ENCODE results near the gene SERTAD1. TPM values are rescaled to one million over a fixed set of nuclear protein-coding genes. Genes with fewer than 3 reads are reported as not detected.

SERTAD1 gene
- polyA plus RNA-seq, 3 donors, result 6.4 to 9.7 (median 7.0) TPM

- no peak for DNase-seq (ENCODE audit: extremely low read depth in 1 of 11, low read depth in 9 of 11, low spot score in 4 of 11)
Observed at GRCh38 chr19:40392894-40393517, 32.8 kb downstream of the SERTAD1 start.

DNA sequence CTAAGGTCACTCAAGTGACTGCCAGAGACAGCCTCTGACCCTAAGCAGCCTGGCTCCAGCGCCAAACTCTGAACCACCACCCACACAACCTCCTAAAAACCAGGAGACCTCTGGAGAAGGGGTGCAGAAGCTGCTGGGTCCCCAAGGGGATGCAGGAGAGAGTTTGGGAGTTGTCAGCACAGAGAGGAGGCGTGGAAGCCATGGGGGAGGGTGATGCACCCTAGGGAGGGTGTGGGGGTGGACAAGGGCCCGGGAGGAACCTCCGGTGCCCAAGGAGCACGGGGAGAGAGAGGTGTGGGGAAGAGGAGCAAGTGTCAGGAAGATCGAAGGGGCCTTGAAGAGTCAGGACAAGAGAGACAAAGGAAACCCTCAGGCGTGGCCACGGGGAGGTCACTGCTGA is 33.7 kb downstream of the SERTAD1 start:
- no peak for DNase-seq (ENCODE audit: extremely low read depth in 1 of 11, low read depth in 9 of 11, low spot score in 4 of 11)

DNA sequence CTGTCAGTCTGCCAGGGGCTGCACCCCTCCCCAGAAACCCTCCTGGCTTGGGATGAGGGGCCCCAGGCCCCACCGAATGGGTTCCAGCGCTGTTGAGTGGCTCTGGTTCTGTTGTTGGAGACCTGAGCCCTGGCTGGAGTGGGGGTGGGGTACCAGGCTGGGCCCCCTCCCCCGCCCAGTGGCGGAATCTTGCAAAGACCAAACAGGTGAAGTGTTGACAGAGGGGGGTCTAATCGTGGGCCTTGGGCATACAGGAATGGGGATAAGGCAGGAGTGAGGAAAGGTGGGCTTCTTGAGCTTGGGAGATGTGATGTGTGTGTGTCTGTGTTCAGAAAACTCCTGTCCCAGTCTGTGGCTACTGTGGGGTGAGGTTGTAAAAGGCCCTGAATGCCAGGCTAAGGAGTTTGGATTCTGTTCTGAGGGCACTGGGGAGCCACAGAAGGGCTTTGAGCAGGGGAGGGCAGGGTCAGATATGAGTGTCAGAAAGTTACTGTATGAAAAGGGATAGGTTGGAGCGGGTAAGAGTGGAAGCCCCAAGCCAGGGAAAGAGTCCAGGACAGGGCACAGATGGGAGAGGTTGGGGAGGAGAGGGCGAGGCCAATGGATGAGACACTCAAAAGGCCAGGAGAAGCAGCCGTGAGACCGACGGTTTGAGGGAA is 35.6 kb downstream of the SERTAD1 start, which contains the start of gene HIPK4:
Gene HIPK4, minus strand, starts transcription at position 98 of the 659 bp plus-strand sequence. CDS start 279 bp downstream, outside the sequence.
- no peak for DNase-seq (ENCODE audit: extremely low read depth in 1 of 11, low read depth in 9 of 11, low spot score in 4 of 11)

DNA sequence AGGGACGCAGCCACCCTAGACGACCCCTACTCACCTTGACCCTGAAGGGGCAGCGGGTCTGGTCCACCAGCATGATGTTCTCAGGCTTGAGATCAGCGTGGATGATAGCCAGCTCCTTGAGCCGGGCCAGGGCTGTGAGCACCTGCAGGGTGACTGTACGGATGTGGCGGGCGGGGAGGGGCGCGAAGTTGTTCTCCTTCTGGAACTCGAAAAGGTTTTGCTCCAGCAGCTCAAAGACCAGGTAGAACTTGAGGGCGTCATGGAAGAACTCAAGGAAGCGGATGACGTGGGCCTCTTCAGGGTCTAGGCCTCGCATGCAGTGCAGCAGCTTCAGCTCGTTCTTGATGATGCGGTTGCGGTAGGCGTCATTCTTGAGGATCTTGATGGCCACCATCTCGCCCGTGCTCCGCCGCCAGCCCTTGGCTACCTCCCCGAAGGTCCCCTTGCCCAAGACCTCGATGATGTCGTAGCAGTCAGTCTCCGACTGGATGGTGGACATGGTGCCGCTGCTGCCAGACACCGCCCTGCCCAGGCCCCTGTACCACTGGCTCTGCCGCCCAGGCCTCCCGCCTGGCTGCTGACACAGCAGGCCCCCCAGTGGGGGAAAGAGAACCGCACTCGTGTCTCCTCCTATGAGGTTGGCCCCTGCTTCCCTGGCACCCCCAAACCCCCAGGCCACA is 36.2 kb downstream of the SERTAD1 start:
- DNase-seq (ENCODE audit: extremely low read depth in 1 of 11, low read depth in 9 of 11, low spot score in 4 of 11), result no peak

DNA sequence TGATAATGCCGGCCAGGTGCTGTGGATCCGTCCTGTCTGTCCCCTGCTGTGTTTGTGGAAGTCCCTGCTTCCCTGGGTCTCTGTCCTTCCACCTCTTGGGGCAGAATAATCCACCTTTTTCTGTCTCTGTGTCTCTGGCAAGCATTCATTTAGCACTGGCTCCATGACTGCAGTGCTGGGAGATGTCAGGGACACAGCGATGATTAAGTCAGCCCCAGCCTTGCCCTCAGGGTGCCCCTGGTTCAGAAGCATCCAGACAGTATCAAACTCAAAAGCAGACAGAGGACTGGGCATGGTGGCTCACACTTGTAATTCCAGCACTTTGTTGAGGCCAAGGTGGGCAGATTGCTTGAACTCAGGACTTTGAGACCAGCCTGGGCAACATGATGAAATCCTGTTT is 37.3 kb downstream of the SERTAD1 start:
- no peak for DNase-seq (ENCODE audit: extremely low read depth in 1 of 11, low read depth in 9 of 11, low spot score in 4 of 11)

GRCh38 chr19:40387155-40387554 is 38.6 kb downstream of the SERTAD1 start:
- DNase-seq (ENCODE audit: extremely low read depth in 1 of 11, low read depth in 9 of 11, low spot score in 4 of 11), result no peak

GRCh38 chr19:40383668-40384248 is 42.0 kb downstream of the SERTAD1 start:
- no peak for DNase-seq (ENCODE audit: extremely low read depth in 1 of 11, low read depth in 9 of 11, low spot score in 4 of 11)

- no peak for DNase-seq (ENCODE audit: extremely low read depth in 1 of 11, low read depth in 9 of 11, low spot score in 4 of 11)
Observed at GRCh38 chr19:40381321-40381720, 44.5 kb downstream of the SERTAD1 start.

- DNase-seq (ENCODE audit: extremely low read depth in 1 of 11, low read depth in 9 of 11, low spot score in 4 of 11), result no peak
Observed at GRCh38 chr19:40380199-40381037, 45.4 kb downstream of the SERTAD1 start.

DNA sequence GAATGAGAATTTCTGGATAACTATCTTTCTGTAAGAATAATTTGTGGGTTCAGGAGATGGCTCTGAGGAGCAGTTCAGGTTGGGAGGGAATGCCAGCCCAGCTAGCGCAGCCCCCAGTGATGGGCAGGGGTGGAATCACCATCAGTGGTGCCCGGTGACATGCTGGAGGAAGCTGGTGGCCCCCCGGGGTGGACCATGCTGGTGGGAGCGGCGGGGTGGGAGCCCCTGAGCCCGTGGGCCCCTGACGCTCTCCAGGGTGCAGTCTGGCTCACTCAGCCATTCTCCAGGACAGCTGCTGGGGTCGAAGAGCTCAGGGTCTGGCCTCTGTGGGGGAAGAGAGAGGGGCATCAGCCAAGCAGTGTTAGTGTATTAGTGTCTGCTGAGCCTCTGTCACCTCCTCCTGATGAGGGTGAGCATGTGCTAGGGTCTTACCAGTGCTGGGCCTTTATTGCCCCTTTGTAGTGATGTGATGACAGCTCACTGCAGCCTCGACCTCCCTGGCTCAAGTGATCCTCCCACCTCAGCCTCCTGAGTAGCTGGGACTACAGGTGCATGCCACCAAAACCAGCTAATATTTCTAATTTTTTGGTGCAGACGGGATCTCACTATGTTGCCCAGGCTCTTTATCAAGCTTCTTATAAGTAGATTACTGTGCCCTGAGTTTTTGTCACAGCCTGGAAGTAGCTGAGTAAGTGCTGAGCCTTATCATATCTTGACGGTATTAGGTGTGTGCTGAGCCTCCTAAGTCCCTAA is 46.2 kb downstream of the SERTAD1 start:
- no peak for DNase-seq (ENCODE audit: extremely low read depth in 1 of 11, low read depth in 9 of 11, low spot score in 4 of 11)

DNA sequence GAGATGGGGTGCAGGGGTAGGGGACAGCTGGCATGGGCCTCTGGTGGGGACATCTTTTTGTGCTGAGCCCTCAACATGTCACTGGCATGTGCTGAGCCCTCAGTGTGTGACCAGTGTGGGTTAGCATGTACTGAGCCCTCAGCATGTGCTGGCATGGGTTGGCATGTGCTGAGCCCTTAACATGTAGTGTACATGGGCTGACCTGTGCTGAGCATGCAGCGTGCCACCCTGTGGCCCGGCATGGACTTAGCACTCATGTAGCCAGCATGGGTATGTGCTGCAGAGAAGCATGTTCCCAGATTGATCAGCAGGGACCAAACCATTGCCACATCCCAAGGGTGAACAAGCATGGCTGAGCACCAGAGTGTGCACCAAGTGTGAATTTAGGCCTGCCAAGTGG is 47.3 kb downstream of the SERTAD1 start:
- DNase-seq (ENCODE audit: extremely low read depth in 1 of 11, low read depth in 9 of 11, low spot score in 4 of 11), result no peak

- DNase-seq (ENCODE audit: extremely low read depth in 1 of 11, low read depth in 9 of 11, low spot score in 4 of 11), result no peak
Observed at GRCh38 chr19:40377876-40378385, 47.9 kb downstream of the SERTAD1 start.

GRCh38 chr19:40376286-40376862 is 49.4 kb downstream of the SERTAD1 start:
- DNase-seq (ENCODE audit: extremely low read depth in 1 of 11, low read depth in 9 of 11, low spot score in 4 of 11), result no peak

- DNase-seq (ENCODE audit: extremely low read depth in 1 of 11, low read depth in 9 of 11, low spot score in 4 of 11), result no peak
Observed at GRCh38 chr19:40374084-40374483, 51.7 kb downstream of the SERTAD1 start.

- DNase-seq (ENCODE audit: extremely low read depth in 1 of 11, low read depth in 9 of 11, low spot score in 4 of 11), result no peak
Observed at GRCh38 chr19:40371802-40372122, 54.0 kb downstream of the SERTAD1 start.
